Left lung (tissue), 10 donors: Measurements from ENCODE around the gene PPID. TPM values are rescaled to one million over a fixed set of nuclear protein-coding genes. Genes with fewer than 3 reads are reported as not detected.
"Not testable (repeated sequence)": the region's sequence is repeated elsewhere in the genome, so short reads cannot be mapped to it uniquely, and the experiment has no call there.

Experiments
- ATAC-seq: fragments of 200-7000 bp; cut with Tn5 transposase; one replicate; pipeline ENCODE4 v1.9.1; 2020; ENCODE audit warnings: moderate library complexity
- DNase-seq, 4 donors: peaks; one replicate each; pipeline ENCODE4 v3.0.0-alpha.2; 2013 to 2020
- H3K27ac ChIP-seq, 2 donors: fragments of 200-600 bp; sonication (generic) in 1 of 2; one replicate each; pipeline versions ENCODE4 v1.5.0 to v1.8.0; 2020 to 2021
- H3K27me3 ChIP-seq, 2 donors: fragments of 200-600 bp; sonication (generic) in 1 of 2; one replicate each; pipeline versions ENCODE4 v1.5.0 to v1.8.0; 2020 to 2021
- H3K36me3 ChIP-seq, 2 donors: fragments of 200-600 bp; sonication (generic) in 1 of 2; one replicate each; pipeline versions ENCODE4 v1.5.0 to v1.8.0; 2020 to 2021
- H3K4me1 ChIP-seq, 2 donors: fragments of 200-600 bp; one replicate each; pipeline ENCODE4 v1.8.0; 2021
- H3K4me3 ChIP-seq, 2 donors: fragments of 200-600 bp; sonication (generic) in 1 of 2; one replicate each; pipeline versions ENCODE4 v1.5.0 to v1.8.0; 2020 to 2021; ENCODE audit warnings: mild to moderate bottlenecking in 1 of 2
- H3K9me3 ChIP-seq, 2 donors: fragments of 200-600 bp; sonication (generic) in 1 of 2; one replicate each; pipeline versions ENCODE4 v1.5.0 to v1.8.0; 2020 to 2021
- CTCF ChIP-seq, 2 donors: fragments of 200-600 bp; sonication (generic) in 1 of 2; IDR thresholded peaks; one replicate each; pipeline versions ENCODE4 v1.5.0 to v1.8.0; 2021; ENCODE audit warnings: antibody characterized with exemption in 2 of 2
- intact Hi-C, 2 donors: fragments of 100-400 bp; cut with DNase I; formaldehyde crosslinking; loops; one replicate each; pipeline versions ENCODE4 v1.11.2 to v1.14.2; 2022
- polyA plus RNA-seq, 6 donors: library from polyadenylated mRNA; unstranded; fragments of 120-200 nt; gene quantifications; one replicate each; pipeline ENCODE4 v1.2.1, GENCODE V29; 2013; ENCODE audit not compliant: insufficient read length in 6 of 6
- total RNA-seq, 2 donors: library from RNA; stranded (reverse); fragmentation: NEBNext Ultra II Directional; extraction: Animal tissue kit (Norgen Biotek cat#: 25700); gene quantifications; one replicate each; pipeline ENCODE4 v1.2.1, GENCODE V29; 2021
- donor health status: DM: no; HTN: yes; CAD: no.
- donor health status: DM: no; HTN: no; CAD: no.

Gene PPID
- total and polyA plus RNA-seq, 8 donors, result 24.2 to 63.0 (median 53.0) TPM

GRCh38 chr4:158760866-158761265, 37.7 kb upstream of the PPID start:
- TF ChIP-seq CTCF (IDR thresholded peaks at IDR 0.05), result no peak
- Histone ChIP-seq H3K9me3 (no peaks in the 10 kb centered on the region), H3K27me3 (no peaks in the 10 kb centered on the region), H3K4me1 (no peaks in the 10 kb centered on the region), H3K36me3 (no peaks in the 10 kb centered on the region), H3K27ac (no peak overlapping the region), H3K4me3 (no peak overlapping the region)
- DNase-seq (no peak), ATAC-seq (no peak)
- intact Hi-C loops, result no loop called here

GRCh38 chr4:158759539-158759938, 36.3 kb upstream of the PPID start:
- ATAC-seq, H3K36me3 ChIP-seq, intact Hi-C loops, H3K4me1 ChIP-seq, H3K9me3 ChIP-seq, H3K27me3 ChIP-seq, DNase-seq, H3K4me3 ChIP-seq, H3K27ac ChIP-seq: not testable (repeated sequence)

GRCh38 chr4:158758703-158759102, 35.5 kb upstream of the PPID start:
- Histone ChIP-seq H3K27me3 (no peaks in the 10 kb centered on the region), H3K36me3 (no peaks in the 10 kb centered on the region), H3K27ac (no peak overlapping the region), H3K4me1 (no peaks in the 10 kb centered on the region), H3K9me3 (no peaks in the 10 kb centered on the region), H3K4me3 (no peak overlapping the region)
- no peak for TF ChIP-seq CTCF (IDR thresholded peaks at IDR 0.05)
- intact Hi-C loops, result no loop called here
- ATAC-seq (peak; percentile 17), DNase-seq (no peak)

GRCh38 chr4:158758142-158758541, 34.9 kb upstream of the PPID start:
- no peak overlapping the region for H3K4me3 ChIP-seq
- peak; percentile 57 for ATAC-seq
- DNase-seq, result no peak
- H3K27ac ChIP-seq, result no peak overlapping the region
- H3K36me3 ChIP-seq, result no peaks in the 10 kb centered on the region
- intact Hi-C loops, result no loop called here
- TF ChIP-seq CTCF (IDR thresholded peaks at IDR 0.05), result no peak
- H3K9me3 ChIP-seq, result no peaks in the 10 kb centered on the region
- no peaks in the 10 kb centered on the region for H3K4me1 ChIP-seq
- no peaks in the 10 kb centered on the region for H3K27me3 ChIP-seq

GRCh38 chr4:158756588-158756987, 33.4 kb upstream of the PPID start:
- ATAC-seq (no peak), DNase-seq (no peak)
- H3K4me3 ChIP-seq, result no peak overlapping the region
- H3K36me3 ChIP-seq, result no peaks in the 10 kb centered on the region
- intact Hi-C loops, result no loop called here
- no peaks in the 10 kb centered on the region for H3K27me3 ChIP-seq
- no peaks in the 10 kb centered on the region for H3K4me1 ChIP-seq
- H3K9me3 ChIP-seq, result no peaks in the 10 kb centered on the region
- H3K27ac ChIP-seq, result no peak overlapping the region
- no peak for TF ChIP-seq CTCF (IDR thresholded peaks at IDR 0.05)

- DNase-seq, H3K27ac ChIP-seq, H3K9me3 ChIP-seq, intact Hi-C loops, H3K27me3 ChIP-seq, H3K4me1 ChIP-seq, ATAC-seq, H3K36me3 ChIP-seq, H3K4me3 ChIP-seq: not testable (repeated sequence)
Observed at GRCh38 chr4:158755819-158756218, 32.6 kb upstream of the PPID start.
